NCI-H2196 treated with DMSO at 0.1 percent for 48 hours (cell line): ENCODE results near the gene WTIP.

Experiments used
- DNase-seq: peaks from one replicate; lab custom pipeline; 2025; ENCODE audit not compliant: unreplicated experiment; lab: John Stamatoyannopoulos, UW

The WTIP gene

DNA sequence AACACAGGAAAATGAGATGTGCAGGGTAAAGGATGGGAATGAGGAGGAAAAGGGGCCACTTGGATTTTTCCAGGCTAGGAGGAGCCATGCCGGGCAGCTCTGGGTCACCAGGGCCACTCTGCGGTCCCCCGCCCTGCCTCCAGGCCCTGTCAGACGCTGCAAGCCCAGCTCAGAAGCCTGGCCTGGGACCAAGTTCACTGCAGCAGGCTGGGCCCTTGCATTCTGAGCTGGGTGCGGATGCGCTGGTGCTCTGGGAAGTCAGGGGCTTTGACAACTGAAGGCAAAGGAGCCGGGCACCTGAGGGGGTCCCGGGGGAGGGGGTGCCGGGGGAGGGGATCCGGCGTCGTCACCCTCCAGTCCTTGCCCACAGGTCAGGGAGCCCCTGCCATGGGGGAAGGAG lies 77.5 kb downstream of the WTIP start:
- no peak for DNase-seq

DNA sequence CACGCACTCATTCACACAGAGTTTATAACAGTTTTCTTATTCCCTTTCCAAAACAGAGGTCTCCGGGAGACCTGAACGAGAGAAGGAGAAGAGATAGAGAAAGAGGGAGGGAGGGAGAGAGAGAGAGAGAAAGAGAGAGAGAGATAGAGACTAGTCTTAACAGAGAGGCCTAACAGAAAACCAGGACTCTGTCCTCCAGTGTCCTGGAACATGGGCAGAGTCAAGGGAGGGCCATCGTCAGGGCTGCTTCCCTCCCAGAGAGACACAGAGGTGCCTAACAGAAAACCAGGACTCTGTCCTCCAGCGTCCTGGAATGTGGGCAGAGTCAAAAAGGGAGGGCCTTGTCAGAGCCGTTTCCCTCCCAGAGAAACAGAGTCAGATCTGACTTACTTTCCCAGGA lies 78.7 kb downstream of the WTIP start:
- no peak for DNase-seq
